Fibroblast of the aortic adventitia (primary cell): ENCODE measurements around the gene SPRED3. TPM values are rescaled to one million over a fixed set of nuclear protein-coding genes. Genes with fewer than 3 reads are reported as not detected.
A peak's percentile ranks its signal among the peaks of the same experiment; 100 is the strongest.

Experiments
- DNase-seq: peaks from one replicate; pipeline ENCODE4 v3.0.0-alpha.2; 2010; ENCODE audit warnings: low read depth
- H3K4me3 ChIP-seq: 2 replicates; pipeline ENCODE4 v1.5.1; 2011; ENCODE audit warnings: low read depth, mild to moderate bottlenecking, control low read depth, low read length, moderate library complexity
- total RNA-seq: library from RNA; depleted of rRNA; stranded (reverse); fragments of >200 nt; gene quantifications from 2 replicates; pipeline ENCODE4 v1.2.3, GENCODE V29; 2012; ENCODE audit warnings: low replicate concordance
- TF ChIP-seq, protein P1 (sequence below): IDR thresholded peaks from 2 replicates; pipeline ENCODE4 v1.5.1; 2011; ENCODE audit warnings: mild to moderate bottlenecking, low read length, control low read depth, inconsistent platforms; ENCODE audit not compliant: insufficient read depth

The SPRED3 gene
- total RNA-seq, 1 donor = 9.7 TPM

DNA sequence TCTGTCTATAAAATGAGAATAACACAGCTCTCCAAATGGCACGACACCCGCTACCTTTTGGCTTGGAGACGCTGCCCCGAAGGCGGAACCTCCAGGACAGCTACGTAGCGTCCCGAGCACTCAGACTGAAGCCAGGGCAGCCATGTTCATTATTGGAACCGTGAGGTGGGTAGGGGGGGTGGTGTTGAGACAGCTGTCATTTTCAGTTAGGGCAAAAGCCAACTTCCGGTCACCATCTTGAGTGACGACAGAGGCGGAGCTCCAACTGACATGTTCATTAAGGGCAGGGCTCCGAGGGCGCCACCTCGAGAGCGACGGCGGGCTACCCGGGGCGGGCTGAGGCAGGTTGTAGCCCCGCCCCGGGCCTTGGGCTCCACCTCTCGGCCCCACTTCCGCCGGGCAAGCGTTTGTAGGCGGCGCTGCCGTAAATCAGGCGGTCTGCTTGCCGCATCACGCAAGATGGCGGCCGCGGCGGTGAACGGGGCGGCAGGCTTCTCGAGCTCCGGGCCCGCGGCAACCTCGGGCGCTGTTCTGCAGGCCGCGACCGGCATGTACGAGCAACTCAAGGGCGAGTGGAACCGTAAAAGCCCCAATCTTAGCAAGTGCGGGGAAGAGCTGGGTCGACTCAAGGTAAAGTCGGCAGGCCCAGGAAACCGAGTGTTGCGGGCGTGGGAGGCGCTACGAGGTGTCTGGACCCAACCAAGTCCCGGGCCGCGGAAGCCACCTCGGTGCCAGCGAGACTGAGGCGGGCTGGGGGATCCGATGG is 14.0 kb upstream of the SPRED3 start, which contains the start of gene PSMD8:
TSS of gene PSMD8 (plus strand) at position 240 of the 766 bp plus-strand sequence. CDS start at position 271, 31 bp downstream.
- H3K4me3 ChIP-seq = peak within 1 kb of the TSS; percentile 91
- peak; percentile 95 for DNase-seq
- TF ChIP-seq, protein P1, sequence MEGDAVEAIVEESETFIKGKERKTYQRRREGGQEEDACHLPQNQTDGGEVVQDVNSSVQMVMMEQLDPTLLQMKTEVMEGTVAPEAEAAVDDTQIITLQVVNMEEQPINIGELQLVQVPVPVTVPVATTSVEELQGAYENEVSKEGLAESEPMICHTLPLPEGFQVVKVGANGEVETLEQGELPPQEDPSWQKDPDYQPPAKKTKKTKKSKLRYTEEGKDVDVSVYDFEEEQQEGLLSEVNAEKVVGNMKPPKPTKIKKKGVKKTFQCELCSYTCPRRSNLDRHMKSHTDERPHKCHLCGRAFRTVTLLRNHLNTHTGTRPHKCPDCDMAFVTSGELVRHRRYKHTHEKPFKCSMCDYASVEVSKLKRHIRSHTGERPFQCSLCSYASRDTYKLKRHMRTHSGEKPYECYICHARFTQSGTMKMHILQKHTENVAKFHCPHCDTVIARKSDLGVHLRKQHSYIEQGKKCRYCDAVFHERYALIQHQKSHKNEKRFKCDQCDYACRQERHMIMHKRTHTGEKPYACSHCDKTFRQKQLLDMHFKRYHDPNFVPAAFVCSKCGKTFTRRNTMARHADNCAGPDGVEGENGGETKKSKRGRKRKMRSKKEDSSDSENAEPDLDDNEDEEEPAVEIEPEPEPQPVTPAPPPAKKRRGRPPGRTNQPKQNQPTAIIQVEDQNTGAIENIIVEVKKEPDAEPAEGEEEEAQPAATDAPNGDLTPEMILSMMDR = peak; percentile 13

DNA sequence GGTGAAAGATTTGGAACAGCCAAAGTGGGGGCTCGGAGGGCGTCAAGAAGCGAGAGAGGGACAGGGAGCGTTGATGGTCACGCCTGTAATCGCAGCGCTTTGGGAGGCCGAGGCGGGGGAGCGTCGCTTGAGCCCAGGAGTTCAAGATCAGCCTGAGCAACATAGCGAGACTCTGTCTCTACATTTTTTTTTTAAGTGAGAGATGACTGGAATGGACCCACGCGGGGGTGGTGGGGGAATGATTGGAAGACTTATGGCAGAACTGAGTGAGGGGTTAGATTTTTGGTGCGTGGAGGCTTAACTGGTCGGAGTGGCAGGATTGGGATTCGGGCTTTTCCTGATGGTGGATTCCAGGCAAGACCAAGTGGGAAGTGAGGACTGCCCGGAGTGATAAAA is 13.4 kb upstream of the SPRED3 start:
- no peak for DNase-seq
- TF ChIP-seq, protein P1 = no peak
- peak overlapping the region; percentile 91 for H3K4me3 ChIP-seq

DNA sequence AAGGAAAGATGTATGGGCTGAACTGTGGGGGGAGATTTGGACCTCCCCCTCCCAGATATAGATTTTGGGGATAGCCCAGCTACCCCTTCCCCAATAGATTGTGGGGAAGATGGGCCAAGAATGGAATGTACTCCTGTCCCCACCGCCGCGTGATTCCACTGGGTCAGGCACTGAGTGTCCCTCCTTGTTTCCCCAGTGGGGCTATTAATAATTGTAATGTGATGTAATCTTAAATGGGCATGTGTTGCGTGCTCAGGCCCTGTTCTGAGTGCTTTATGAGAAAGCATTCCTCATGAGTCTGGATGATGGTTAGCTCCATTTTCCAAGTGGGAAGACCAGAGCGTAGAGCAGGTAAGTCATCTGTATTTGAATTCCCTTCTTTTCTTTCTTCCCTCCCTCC is 12.7 kb upstream of the SPRED3 start:
- TF ChIP-seq, protein P1 = no peak
- peak; percentile 41 for DNase-seq
- peak overlapping the region; percentile 91 for H3K4me3 ChIP-seq

DNA sequence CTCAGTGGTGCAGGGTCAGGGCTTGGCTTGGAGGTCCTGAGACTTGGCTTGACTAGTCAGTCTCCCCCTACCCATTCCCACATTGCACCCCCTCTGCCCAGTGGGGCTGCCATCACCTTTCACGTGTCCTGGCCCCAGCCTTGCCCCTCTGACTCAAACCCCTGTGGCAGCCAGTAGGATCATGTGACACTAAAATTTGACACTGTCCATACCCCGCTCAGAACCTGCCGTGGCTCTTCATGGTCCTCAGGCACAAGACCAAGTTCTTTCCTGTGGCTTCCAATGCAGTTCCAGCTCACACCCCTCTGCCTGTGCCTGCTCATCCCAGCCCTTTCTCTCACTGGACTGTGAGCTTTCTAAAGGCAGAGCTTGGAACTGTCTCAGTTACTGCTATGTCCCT is 11.9 kb upstream of the SPRED3 start:
- peak overlapping the region; percentile 91 for H3K4me3 ChIP-seq
- DNase-seq = no peak

DNA sequence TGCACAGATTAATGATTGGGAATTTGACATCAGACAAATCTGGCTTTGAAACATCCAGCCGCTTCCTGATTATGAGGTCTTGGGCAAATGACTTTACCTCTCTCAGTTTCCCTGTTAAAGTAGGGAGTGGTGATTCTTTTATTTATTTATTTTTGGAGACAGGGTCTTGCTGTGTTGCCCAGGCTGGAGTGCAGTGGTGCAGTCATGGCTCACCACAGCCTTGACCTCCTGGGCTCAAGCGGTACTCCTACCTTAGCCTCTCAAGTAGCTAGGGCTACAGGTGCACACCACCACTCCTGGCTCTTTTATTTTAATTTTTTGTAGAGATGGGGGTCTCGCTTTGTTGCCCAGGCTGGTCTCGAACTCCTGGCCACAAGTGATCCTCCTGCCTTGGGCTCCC is 11.4 kb upstream of the SPRED3 start:
- no peak overlapping the region for H3K4me3 ChIP-seq
- DNase-seq = no peak
- TF ChIP-seq, protein P1 = no peak

More for the DNA sequence above, 11.9 kb upstream of the SPRED3 start:
- TF ChIP-seq, protein P1 = no peak

DNA sequence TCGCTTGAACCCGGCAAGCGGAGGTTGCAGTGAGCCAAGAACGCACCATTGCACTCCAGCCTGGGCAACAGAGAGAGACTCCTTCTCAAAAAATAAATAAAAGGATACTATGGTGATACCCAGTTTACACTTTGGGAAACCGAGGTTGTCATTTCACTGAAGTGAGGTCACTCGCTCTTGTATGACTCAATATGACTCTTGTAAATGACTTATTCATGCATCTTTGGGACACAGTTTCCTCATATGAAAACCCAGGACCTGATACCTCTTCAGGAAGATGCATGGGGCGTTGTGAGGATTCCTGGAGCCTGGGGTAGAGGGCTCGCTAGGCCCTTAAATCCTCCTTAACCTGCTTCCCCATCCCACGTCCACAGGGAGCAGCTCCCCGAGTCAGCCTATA is 9.6 kb upstream of the SPRED3 start:
- TF ChIP-seq, protein P1 = no peak
- DNase-seq = no peak
- H3K4me3 ChIP-seq = no peak overlapping the region
